Measurements from ENCODE around the gene CLMN. TPM values are rescaled to one million over a fixed set of nuclear protein-coding genes. Genes with fewer than 3 reads are reported as not detected.

Gene CLMN
- total and polyA plus RNA-seq, 2 donors (not counting 1 experiment from before 2014, with no cell fraction given) = 9.6 to 51.5 TPM

DNA sequence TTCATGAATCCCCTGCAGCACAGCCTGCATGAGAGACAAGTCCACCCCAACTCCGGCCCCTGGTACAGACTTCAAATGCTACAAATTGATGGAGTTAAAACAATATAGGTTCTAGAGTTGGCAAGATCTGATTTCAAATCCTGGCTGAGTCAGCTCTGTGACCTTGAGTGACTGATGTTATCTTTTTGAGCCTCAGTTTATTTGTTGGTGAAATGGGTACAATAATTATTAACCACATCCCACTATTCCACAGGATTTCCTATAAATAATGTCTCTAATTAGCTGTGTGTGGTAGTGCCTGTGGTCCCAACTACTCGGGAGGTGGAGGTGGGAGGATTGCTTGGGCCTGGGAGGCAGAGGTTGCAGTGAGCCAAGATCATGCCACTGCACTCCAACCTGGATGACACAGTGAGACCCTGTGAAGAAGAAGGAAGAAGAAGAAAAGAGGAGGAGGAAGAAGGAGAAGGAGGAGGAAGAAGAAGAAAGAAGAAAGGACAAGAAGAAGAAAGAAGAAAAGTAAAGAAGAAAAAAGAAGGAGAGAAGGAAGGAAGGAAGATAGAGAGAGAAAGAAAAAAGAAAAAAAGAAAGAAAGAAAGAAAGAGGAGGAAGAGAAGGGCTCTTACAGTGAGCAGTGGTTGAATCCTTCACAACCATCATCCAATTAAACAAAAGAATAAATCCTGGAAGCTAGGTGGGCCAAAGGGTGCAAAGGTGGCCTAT, 122.7 kb downstream of the CLMN start:
- H3K27ac Mint-ChIP-seq = no peak overlapping the region

DNA sequence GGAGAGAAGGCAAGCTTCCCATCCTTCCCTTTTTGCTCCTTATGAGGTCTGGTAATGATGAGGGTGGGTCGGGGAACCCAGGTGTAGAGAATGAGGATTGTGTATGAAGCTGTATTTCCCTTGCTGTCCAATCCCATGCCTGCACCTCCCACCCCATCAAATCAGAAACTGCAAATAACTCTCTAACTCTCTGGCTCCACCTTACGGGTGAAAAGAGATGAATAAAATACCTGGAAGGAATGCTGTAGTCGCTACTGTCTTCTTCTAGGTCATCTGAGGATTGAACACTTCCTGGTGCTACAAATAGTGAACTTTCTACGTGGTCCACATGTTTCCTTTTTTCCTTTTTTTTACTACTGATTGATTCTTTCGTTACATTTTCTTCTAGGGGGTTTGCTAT, 123.4 kb downstream of the CLMN start:
- Histone ChIP-seq H3K4me2 (replicated peaks; ENCODE audit: low read depth, low read length, poor library complexity, severe bottlenecking) (no peak overlapping the region), H2AFZ (ENCODE audit: insufficient read depth, low read depth, low read length, poor library complexity, severe bottlenecking) (no peak overlapping the region), H3K9ac (ENCODE audit: low read length) (no peak overlapping the region), H3K9me3 (ENCODE audit: control extremely low read depth in 1 of 3, control insufficient read depth in 2 of 3, insufficient read depth in 1 of 3, low read length in 2 of 3) (no peaks in the 10 kb centered on the region), H3K4me1 (ENCODE audit: control insufficient read depth in 2 of 2, insufficient read depth in 2 of 2, low read length in 2 of 2) (no peaks in the 10 kb centered on the region), H3K36me3 (replicated peaks in 1 of 2; ENCODE audit: control extremely low read depth in 1 of 2, control insufficient read depth in 1 of 2, extremely low read depth in 1 of 2, insufficient read depth in 2 of 2, low read length in 1 of 2) (no peaks in the 10 kb centered on the region), H3K4me3 (ENCODE audit: control extremely low read depth in 1 of 5, extremely low read depth in 1 of 5, insufficient read depth in 1 of 5, low read depth in 2 of 5, low read length in 4 of 5) (no peak overlapping the region), H4K20me1 (ENCODE audit: control insufficient read depth, insufficient read depth, low read length, poor library complexity, severe bottlenecking) (no peaks in the 10 kb centered on the region), H3K27ac (ENCODE audit: low read length in 2 of 2) (no peak overlapping the region), H3K79me2 (ENCODE audit: control insufficient read depth, insufficient read depth, low read length) (no peaks in the 10 kb centered on the region), H3K27me3 (replicated peaks in 1 of 4; ENCODE audit: control extremely low read depth in 1 of 4, control insufficient read depth in 3 of 4, insufficient read depth in 4 of 4, low read length in 3 of 4) (no peaks in the 10 kb centered on the region)
- intact Hi-C loops (cut with micrococcal nuclease) = loop anchor here (5.0 kb wide), 1 partner anchor 509 kb away; no protein-coding TSS in a partner anchor
- no peak overlapping the region for H3K4me3 Mint-ChIP-seq
- DNase-seq (peak; percentile 32), ATAC-seq (ENCODE audit: low read depth) (peak; percentile 31)
- POLR2A ChIA-PET = no interaction called here
- peaks cover 2% of the 10 kb centered on the region for H3K4me1 Mint-ChIP-seq
- H3K9me3 Mint-ChIP-seq (ENCODE audit: insufficient read depth) = no peaks in the 10 kb centered on the region
- 20% methylated on average over 1 of the region's 5 CpGs for WGBS (ENCODE audit: insufficient coverage)
- no peak for TF ChIP-seq EZH2 (IDR thresholded peaks at IDR 0.05; ENCODE audit: borderline replicate concordance, insufficient read depth, low read depth, low read length, poor library complexity, severe bottlenecking)
- TF ChIP-seq, protein P1, sequence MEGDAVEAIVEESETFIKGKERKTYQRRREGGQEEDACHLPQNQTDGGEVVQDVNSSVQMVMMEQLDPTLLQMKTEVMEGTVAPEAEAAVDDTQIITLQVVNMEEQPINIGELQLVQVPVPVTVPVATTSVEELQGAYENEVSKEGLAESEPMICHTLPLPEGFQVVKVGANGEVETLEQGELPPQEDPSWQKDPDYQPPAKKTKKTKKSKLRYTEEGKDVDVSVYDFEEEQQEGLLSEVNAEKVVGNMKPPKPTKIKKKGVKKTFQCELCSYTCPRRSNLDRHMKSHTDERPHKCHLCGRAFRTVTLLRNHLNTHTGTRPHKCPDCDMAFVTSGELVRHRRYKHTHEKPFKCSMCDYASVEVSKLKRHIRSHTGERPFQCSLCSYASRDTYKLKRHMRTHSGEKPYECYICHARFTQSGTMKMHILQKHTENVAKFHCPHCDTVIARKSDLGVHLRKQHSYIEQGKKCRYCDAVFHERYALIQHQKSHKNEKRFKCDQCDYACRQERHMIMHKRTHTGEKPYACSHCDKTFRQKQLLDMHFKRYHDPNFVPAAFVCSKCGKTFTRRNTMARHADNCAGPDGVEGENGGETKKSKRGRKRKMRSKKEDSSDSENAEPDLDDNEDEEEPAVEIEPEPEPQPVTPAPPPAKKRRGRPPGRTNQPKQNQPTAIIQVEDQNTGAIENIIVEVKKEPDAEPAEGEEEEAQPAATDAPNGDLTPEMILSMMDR (IDR thresholded peaks at IDR 0.05) = peak; percentile 43
- CTCF ChIA-PET = interaction anchor here (1.0 to 2.5 kb wide), 3 partner anchors 82 to 165 kb away, joined by 3 to 8 read pairs (median 4); no protein-coding TSS in a partner anchor
- H3K27me3 Mint-ChIP-seq = no peaks in the 10 kb centered on the region
- H3K27ac Mint-ChIP-seq = no peak overlapping the region

More for the DNA sequence above, 122.7 kb downstream of the CLMN start:
- H3K4me3 ChIP-seq (ENCODE audit: control extremely low read depth in 1 of 5, extremely low read depth in 1 of 5, insufficient read depth in 1 of 5, low read depth in 2 of 5, low read length in 4 of 5) = no peak overlapping the region
- ChIA-PET CTCF (interaction anchor here (0.7 to 2.5 kb wide), 5 partner anchors 37 to 256 kb away, joined by 3 to 8 read pairs (median 3); no protein-coding TSS in a partner anchor), POLR2A (no interaction called here)
- H3K9ac ChIP-seq (ENCODE audit: low read length) = no peak overlapping the region
- WGBS (ENCODE audit: insufficient coverage) = 86% methylated on average over 1 of the region's 2 CpGs
- H4K20me1 ChIP-seq (ENCODE audit: control insufficient read depth, insufficient read depth, low read length, poor library complexity, severe bottlenecking) = no peaks in the 10 kb centered on the region
- H3K4me3 Mint-ChIP-seq = no peak overlapping the region
- H3K79me2 ChIP-seq (ENCODE audit: control insufficient read depth, insufficient read depth, low read length) = no peaks in the 10 kb centered on the region
- no peaks in the 10 kb centered on the region for H3K27me3 ChIP-seq (replicated peaks in 1 of 4; ENCODE audit: control extremely low read depth in 1 of 4, control insufficient read depth in 3 of 4, insufficient read depth in 4 of 4, low read length in 3 of 4)
- H3K9me3 Mint-ChIP-seq (ENCODE audit: insufficient read depth) = no peaks in the 10 kb centered on the region
- H3K36me3 ChIP-seq (replicated peaks in 1 of 2; ENCODE audit: control extremely low read depth in 1 of 2, control insufficient read depth in 1 of 2, extremely low read depth in 1 of 2, insufficient read depth in 2 of 2, low read length in 1 of 2) = no peaks in the 10 kb centered on the region
- intact Hi-C loops (cut with micrococcal nuclease) = loop anchor here (5.0 kb wide), 1 partner anchor 510 kb away; no protein-coding TSS in a partner anchor
- H3K27ac ChIP-seq (ENCODE audit: low read length in 2 of 2) = no peak overlapping the region
- H3K4me2 ChIP-seq (replicated peaks; ENCODE audit: low read depth, low read length, poor library complexity, severe bottlenecking) = no peak overlapping the region
- H3K27me3 Mint-ChIP-seq = no peaks in the 10 kb centered on the region
- TF ChIP-seq, protein P1 (IDR thresholded peaks at IDR 0.05) = no peak
- TF ChIP-seq EZH2 (IDR thresholded peaks at IDR 0.05; ENCODE audit: borderline replicate concordance, insufficient read depth, low read depth, low read length, poor library complexity, severe bottlenecking) = no peak
- no peak overlapping the region for H2AFZ ChIP-seq (ENCODE audit: insufficient read depth, low read depth, low read length, poor library complexity, severe bottlenecking)
- DNase-seq (no peak), ATAC-seq (ENCODE audit: low read depth) (no peak)
- no peaks in the 10 kb centered on the region for H3K4me1 ChIP-seq (ENCODE audit: control insufficient read depth in 2 of 2, insufficient read depth in 2 of 2, low read length in 2 of 2)
- H3K4me1 Mint-ChIP-seq = peaks cover 2% of the 10 kb centered on the region
- no peaks in the 10 kb centered on the region for H3K9me3 ChIP-seq (ENCODE audit: control extremely low read depth in 1 of 3, control insufficient read depth in 2 of 3, insufficient read depth in 1 of 3, low read length in 2 of 3)
